HepG2 (cell line): Measurements from ENCODE around the gene PLCB2. TPM values are rescaled to one million over a fixed set of nuclear protein-coding genes. Genes with fewer than 3 reads are reported as not detected.

ENCODE experiments used
- ATAC-seq: fragments of 200-7000 bp; cut with Tn5 transposase; 3 replicates; pipeline ENCODE4 v1.9.1; 2020; ENCODE audit warnings: mild to moderate bottlenecking, moderate library complexity
- BruUV-seq: library from RNA; stranded (reverse); fragments of 400-500 nt; replicated peaks from 2 replicates; lab custom pipeline; 2021; lab: Mats Ljungman, UMichigan
- CTCF ChIA-PET: fragments of 300-600 bp; formaldehyde crosslinking; extraction: SDS; loops from one replicate; lab custom pipeline; 2021; ENCODE audit warnings: low total read pairs, inconsistent platforms, low intra/inter-chr PET ratio; lab: Yijun Ruan, JAX
- POLR2A ChIA-PET: fragments of 350-600 bp; sonication (Branson Sonifier 250); formaldehyde crosslinking; loops from one replicate; lab custom pipeline; 2020; ENCODE audit warnings: antibody characterized with exemption, inconsistent platforms; lab: Yijun Ruan, JAX
- DNase-seq: peaks from one replicate; pipeline ENCODE4 v3.0.0-alpha.2; 2015; ENCODE audit warnings: low spot score
- FAIRE-seq: peaks from 3 replicates; lab custom pipeline; 2011; peaks lifted over from hg19 to GRCh38; lab: Jason Lieb, UNC
- H2AFZ ChIP-seq: one replicate; pipeline ENCODE4 v1.6.1; 2011; ENCODE audit warnings: low read length, inconsistent platforms
- H3K27ac ChIP-seq: fragments of 300-600 bp; 3 replicates; pipeline ENCODE4 v1.8.0; 2011; ENCODE audit warnings: mixed run types, mild to moderate bottlenecking, mixed read lengths, low read length, inconsistent platforms; ENCODE audit not compliant: insufficient read depth; ENCODE audit errors: extremely low read length
- H3K27me3 ChIP-seq, 2 experiments: fragments of 200-600 bp in 1 of 2; 2 replicates in 1 of 2; 3 replicates in 1 of 2; pipeline versions ENCODE4 v1.6.0 to v1.8.0; 2011; ENCODE audit warnings: low read length in 2 of 2, mild to moderate bottlenecking in 2 of 2, moderate library complexity in 2 of 2, inconsistent platforms in 1 of 2; ENCODE audit not compliant: insufficient read depth in 2 of 2, control insufficient read depth in 1 of 2
- H3K36me3 ChIP-seq, 2 experiments: fragments of 200-600 bp in 1 of 2; replicated peaks in 1 of 2; 2 replicates in 1 of 2; 3 replicates in 1 of 2; pipeline versions ENCODE4 v1.5.1 to v1.8.0; 2011; ENCODE audit warnings: low read length in 2 of 2, inconsistent platforms in 1 of 2; ENCODE audit not compliant: insufficient read depth in 2 of 2, control insufficient read depth in 1 of 2
- H3K4me1 ChIP-seq: 2 replicates; pipeline ENCODE4 v1.5.1; 2012; ENCODE audit warnings: low read length, inconsistent platforms; ENCODE audit not compliant: insufficient read depth
- H3K4me2 ChIP-seq: 2 replicates; pipeline ENCODE4 v1.6.0; 2011; ENCODE audit warnings: low read depth, low read length, inconsistent platforms
- H3K4me3 ChIP-seq, 3 experiments: fragments of 200-600 bp in 1 of 3; sonication (generic), shearing (Covaris generic) in 1 of 3; replicated peaks in 1 of 3; 2 replicates each; pipeline ENCODE4 v1.5.1; 2011 to 2016; ENCODE audit warnings: low read length in 3 of 3, inconsistent platforms in 2 of 3, low read depth in 2 of 3, mild to moderate bottlenecking in 2 of 3, control low read depth in 1 of 3, mixed read lengths in 1 of 3; ENCODE audit not compliant: insufficient read depth in 1 of 3
- H3K79me2 ChIP-seq: one replicate; pipeline ENCODE4 v1.6.1; 2011; ENCODE audit warnings: low read length, inconsistent platforms; ENCODE audit not compliant: insufficient read depth
- H3K9ac ChIP-seq: 2 replicates; pipeline ENCODE4 v1.6.0; 2011; ENCODE audit warnings: mild to moderate bottlenecking, low read depth, low read length, inconsistent platforms; ENCODE audit not compliant: insufficient read depth
- H3K9me3 ChIP-seq: 2 replicates; pipeline ENCODE4 v1.5.1; 2012; ENCODE audit warnings: mild to moderate bottlenecking, low read length
- H4K20me1 ChIP-seq: 2 replicates; pipeline ENCODE4 v1.6.0; 2011; ENCODE audit warnings: inconsistent platforms, mild to moderate bottlenecking, low read length, moderate library complexity; ENCODE audit not compliant: insufficient read depth
- CREM ChIP-seq, 2 experiments: sonication (generic) in 1 of 2; formaldehyde crosslinking in 1 of 2; IDR thresholded peaks; 2 replicates each; pipeline versions ENCODE4 v1.4.0 to v1.6.1; 2016 to 2020; ENCODE audit warnings: antibody characterized with exemption in 1 of 2, mild to moderate bottlenecking in 1 of 2, missing genetic modification reagents in 1 of 2
- FOSL2 ChIP-seq: sonication (generic); formaldehyde crosslinking; IDR thresholded peaks from 2 replicates; pipeline ENCODE4 v1.4.0; 2020; ENCODE audit warnings: missing genetic modification reagents
- KAT8 ChIP-seq: IDR thresholded peaks from 2 replicates; pipeline ENCODE4 v1.6.1; 2016; ENCODE audit warnings: missing genetic modification reagents, missing compliant biosample characterization
- KDM6A ChIP-seq: IDR thresholded peaks from 2 replicates; pipeline ENCODE4 v1.6.1; 2016; ENCODE audit warnings: low read depth
- MAFG ChIP-seq: sonication (generic); formaldehyde crosslinking; IDR thresholded peaks from 2 replicates; pipeline ENCODE4 v1.5.1; 2020; ENCODE audit warnings: mild to moderate bottlenecking, missing genetic modification reagents
- MAZ ChIP-seq, 2 experiments: sonication (generic) in 1 of 2; formaldehyde crosslinking in 1 of 2; IDR thresholded peaks; 2 replicates each; pipeline versions ENCODE4 v1.5.0 to v1.6.1; 2012 to 2020; ENCODE audit warnings: low read depth in 2 of 2, mild to moderate bottlenecking in 2 of 2, borderline replicate concordance in 1 of 2, improper control_type of control experiment in 1 of 2, low read length in 1 of 2, missing genetic modification reagents in 1 of 2, moderate library complexity in 1 of 2
- NRL ChIP-seq: sonication (generic); formaldehyde crosslinking; IDR thresholded peaks from 2 replicates; pipeline ENCODE4 v1.5.0; 2020; ENCODE audit warnings: missing genetic modification reagents, mild to moderate bottlenecking, moderate library complexity, borderline replicate concordance
- SRSF4 ChIP-seq: fragments of 200-400 bp; formaldehyde crosslinking; IDR thresholded peaks from one replicate; pipeline ENCODE4 v1.6.1; 2018; ENCODE audit warnings: mild to moderate bottlenecking, low read depth, low read length, moderate library complexity; ENCODE audit not compliant: poor library complexity, severe bottlenecking
- THAP7 ChIP-seq: sonication (generic); formaldehyde crosslinking; IDR thresholded peaks from 2 replicates; pipeline ENCODE4 v1.8.1; 2023; ENCODE audit warnings: mild to moderate bottlenecking, missing genetic modification reagents
- ZBTB39 ChIP-seq: sonication (generic); formaldehyde crosslinking; IDR thresholded peaks from 2 replicates; pipeline ENCODE4 v1.5.0; 2020; ENCODE audit warnings: missing genetic modification reagents
- ZNF207 ChIP-seq: fragments of 450-650 bp; IDR thresholded peaks from 2 replicates; pipeline ENCODE4 v1.6.1; 2016; ENCODE audit warnings: antibody characterized with exemption, borderline replicate concordance
- ZNF280B ChIP-seq: sonication (generic); formaldehyde crosslinking; IDR thresholded peaks from 2 replicates; pipeline ENCODE4 v1.5.0; 2020; ENCODE audit warnings: missing genetic modification reagents, mild to moderate bottlenecking, borderline replicate concordance
- WGBS: methylation state at CpG from one replicate; pipeline ENCODE4 v1.1.6; 2017; ENCODE audit warnings: low lambda C conversion rate; 5-methylcytosine and 5-hydroxymethylcytosine counted together
- in situ Hi-C: cut with HindIII; loops from 2 replicates; pipeline ENCODE4 v1.10.0; 2017; ENCODE audit warnings: low pct_unique_long_range_greater_than_20kb; ENCODE audit not compliant: extremely low pct_ligation_motif_present
- intact Hi-C: fragments of 100-400 bp; cut with micrococcal nuclease; formaldehyde crosslinking; loops from one replicate; pipeline ENCODE4 v1.10.0; 2022; ENCODE audit not compliant: unreplicated experiment
- polyA plus RNA-seq, 8 experiments: library from polyadenylated mRNA; depleted of rRNA in 3 of 8; stranded (reverse) in 7 of 8; unstranded in 1 of 8; fragments of >200 nt; fragmentation: Illumina TruSeq in 4 of 8; extraction: Trizol in 4 of 8; gene quantifications; 2 replicates each; pipeline versions ENCODE4 v1.2.1 to v1.2.3, GENCODE V29; 2011 to 2016; ENCODE audit warnings: low read depth in 4 of 8, missing spikeins in 1 of 8, mixed read lengths in 1 of 8; ENCODE audit not compliant: insufficient read depth in 1 of 8
- total RNA-seq, 5 experiments: library from RNA; depleted of rRNA; stranded (reverse); fragments of >200 nt; fragmentation: Illumina TruSeq; extraction: Trizol; gene quantifications; 2 replicates each; pipeline ENCODE4 v1.2.3, GENCODE V29; 2016; ENCODE audit warnings: low read depth in 1 of 5

Gene PLCB2
- total and polyA plus RNA-seq, 2 of the 13 experiments (the other 11 are each of a cell fraction or from before 2014, with no cell fraction given), result 0.11 TPM; not detected in 1

- TF ChIP-seq SRSF4, result no peak
Measured at GRCh38 chr15:40267670-40268069, 40.1 kb downstream of the PLCB2 start (continued).

GRCh38 chr15:40266828-40267304, 40.9 kb downstream of the PLCB2 start:
- TF ChIP-seq FOSL2 (CRISPR knock-in tag) (peak; percentile 81), KDM6A (CRISPR knock-in tag) (no peak), ZNF207 (no peak), NRL (CRISPR knock-in tag) (no peak), MAFG (CRISPR knock-in tag) (no peak)
- DNase-seq, result peak; percentile 21

GRCh38 chr15:40265875-40266274, 41.9 kb downstream of the PLCB2 start:
- H3K27me3 ChIP-seq, result peaks cover 6 to 44% of the 10 kb centered on the region in 2 experiments; a peak in 4 of 5 replicates
- 57% methylated on average over 2 of the region's 20 CpGs for WGBS
- ATAC-seq (no peak), DNase-seq (no peak), FAIRE-seq (no peak)
- H3K9ac ChIP-seq, result no peak overlapping the region
- H3K36me3 ChIP-seq, result no peaks in the 10 kb centered on the region
- H3K9me3 ChIP-seq, result no peaks in the 10 kb centered on the region
- H3K27ac ChIP-seq, result no peak overlapping the region
- ChIA-PET CTCF (no interaction called here), POLR2A (no interaction called here)
- no peaks in the 10 kb centered on the region for H3K4me1 ChIP-seq
- H3K79me2 ChIP-seq, result no peaks in the 10 kb centered on the region
- no peak overlapping the region for H3K4me2 ChIP-seq
- H3K4me3 ChIP-seq, result no peak overlapping the region
- intact Hi-C loops, result no loop called here
- H2AFZ ChIP-seq, result no peak overlapping the region
- BruUV-seq, result no TSS peak
- in situ Hi-C loops, result no loop called here
- H4K20me1 ChIP-seq, result no peaks in the 10 kb centered on the region
- TF ChIP-seq KAT8 (CRISPR knock-in tag) (no peak), CREM (IDR thresholded peaks at IDR 0.05) (no peak), CREM (CRISPR knock-in tag; IDR thresholded peaks at IDR 0.05) (no peak), ZBTB39 (CRISPR knock-in tag) (no peak), THAP7 (CRISPR knock-in tag) (no peak), ZNF280B (CRISPR knock-in tag) (no peak), MAZ (IDR thresholded peaks at IDR 0.05; ENCODE audit: borderline replicate concordance, low read depth, low read length) (no peak), MAZ (CRISPR knock-in tag; IDR thresholded peaks at IDR 0.05; ENCODE audit: low read depth) (no peak)

More at GRCh38 chr15:40266828-40267304, 40.9 kb downstream of the PLCB2 start:
- Histone ChIP-seq H3K27me3 (peaks cover 6 to 53% of the 10 kb centered on the region in 2 experiments; a peak in 4 of 5 replicates), H3K36me3 (no peaks in the 10 kb centered on the region), H3K79me2 (no peaks in the 10 kb centered on the region), H2AFZ (no peak overlapping the region), H3K4me2 (no peak overlapping the region), H3K27ac (no peak overlapping the region), H3K4me1 (peaks cover 8% of the 10 kb centered on the region), H3K4me3 (no peak overlapping the region), H3K9ac (no peak overlapping the region), H4K20me1 (no peaks in the 10 kb centered on the region), H3K9me3 (no peaks in the 10 kb centered on the region)
- POLR2A ChIA-PET, result no interaction called here
- FAIRE-seq, result no peak
- WGBS, result 20% methylated on average over 3 of the region's 7 CpGs
- BruUV-seq, result no TSS peak
- ATAC-seq, result peak; percentile 44
- intact Hi-C loops (no loop called here), in situ Hi-C loops (no loop called here)
- CTCF ChIA-PET, result no interaction called here
